ENCODE data around the gene DNAJC18.

- TF ChIP-seq EZH2 (IDR thresholded peaks at IDR 0.05; ENCODE audit: borderline replicate concordance, low read length) = no peak
- no peak for TF ChIP-seq CTCF (conservative IDR thresholded peaks at IDR 0.05 in 1 of 2, IDR thresholded peaks at IDR 0.05 in 1 of 2; ENCODE audit: extremely low read depth in 1 of 2, insufficient read depth in 1 of 2, low read depth in 1 of 2, low read length in 2 of 2)
Observed at GRCh38 chr5:139475865-139476617, 36.7 kb upstream of the DNAJC18 start.
